Measurements from ENCODE around the gene LRRC74A. TPM values are rescaled to one million over a fixed set of nuclear protein-coding genes. Genes with fewer than 3 reads are reported as not detected.
A peak's percentile ranks its signal among the peaks of the same experiment; 100 is the strongest.

Gene LRRC74A
- total RNA-seq, 2 donors from 2014 or later: not detected

GRCh38 chr14:76782115-76782884 is 43.9 kb upstream of the LRRC74A start:
- Histone ChIP-seq H3K4me1 (ENCODE audit: control insufficient read depth in 1 of 2, low read depth in 2 of 2) (peaks cover 8 to 54% of the 10 kb centered on the region in 2 donors), H3K4me3 (no peak overlapping the region), H3K36me3 (peaks cover 25% of the 10 kb centered on the region), H3K27ac (peak overlapping the region; percentile 60 to 62), H3K9me3 (no peaks in the 10 kb centered on the region), H3K27me3 (replicated peaks; ENCODE audit: insufficient read depth) (no peaks in the 10 kb centered on the region)
- no peak for TF ChIP-seq CTCF (IDR thresholded peaks at IDR 0.05)
- ATAC-seq (ENCODE audit: insufficient number of reproducible peaks, low FRiP score, low read depth): no peak
- no peak for DNase-seq (ENCODE audit: low spot score)

GRCh38 chr14:76782885-76783566 is 43.2 kb upstream of the LRRC74A start:
- no peak for DNase-seq (ENCODE audit: low spot score)
- peaks cover 8 to 54% of the 10 kb centered on the region in 2 donors for H3K4me1 ChIP-seq (ENCODE audit: control insufficient read depth in 1 of 2, low read depth in 2 of 2)
- H3K36me3 ChIP-seq: peaks cover 19% of the 10 kb centered on the region
- H3K9me3 ChIP-seq: no peaks in the 10 kb centered on the region
- no peak overlapping the region for H3K4me3 ChIP-seq
- H3K27ac ChIP-seq: peak overlapping the region; percentile 60 to 62
- H3K27me3 ChIP-seq (replicated peaks; ENCODE audit: insufficient read depth): no peaks in the 10 kb centered on the region
- no peak for ATAC-seq (ENCODE audit: insufficient number of reproducible peaks, low FRiP score, low read depth)
- no peak for TF ChIP-seq CTCF (IDR thresholded peaks at IDR 0.05)

- ATAC-seq (ENCODE audit: insufficient number of reproducible peaks, low FRiP score, low read depth) (no peak), DNase-seq (ENCODE audit: low spot score) (no peak)
- Histone ChIP-seq H3K36me3 (peaks cover 17% of the 10 kb centered on the region), H3K4me1 (ENCODE audit: control insufficient read depth in 1 of 2, low read depth in 2 of 2) (peaks cover 8 to 54% of the 10 kb centered on the region in 2 donors), H3K27ac (peak overlapping the region in 1 of 2 donors; percentile 60), H3K4me3 (no peak overlapping the region), H3K9me3 (no peaks in the 10 kb centered on the region), H3K27me3 (replicated peaks; ENCODE audit: insufficient read depth) (no peaks in the 10 kb centered on the region)
- TF ChIP-seq CTCF (IDR thresholded peaks at IDR 0.05): no peak
These were observed 41.8 kb upstream of the LRRC74A start for GRCh38 chr14:76784266-76784874.

GRCh38 chr14:76784881-76785280 is 41.3 kb upstream of the LRRC74A start:
- Histone ChIP-seq H3K27ac (peak overlapping the region in 1 of 2 donors; percentile 32), H3K36me3 (peaks cover 14% of the 10 kb centered on the region), H3K27me3 (replicated peaks; ENCODE audit: insufficient read depth) (no peaks in the 10 kb centered on the region), H3K4me1 (ENCODE audit: control insufficient read depth in 1 of 2, low read depth in 2 of 2) (peaks cover 8 to 54% of the 10 kb centered on the region in 2 donors), H3K4me3 (no peak overlapping the region), H3K9me3 (no peaks in the 10 kb centered on the region)
- DNase-seq (ENCODE audit: low spot score): peak; percentile 44
- peak; percentile 86 for TF ChIP-seq CTCF (IDR thresholded peaks at IDR 0.05)
- no peak for ATAC-seq (ENCODE audit: insufficient number of reproducible peaks, low FRiP score, low read depth)

GRCh38 chr14:76786601-76787000 is 39.6 kb upstream of the LRRC74A start:
- H3K36me3 ChIP-seq: peaks cover 24% of the 10 kb centered on the region
- no peak overlapping the region for H3K4me3 ChIP-seq
- no peak for DNase-seq (ENCODE audit: low spot score)
- ATAC-seq (ENCODE audit: insufficient number of reproducible peaks, low FRiP score, low read depth): no peak
- TF ChIP-seq CTCF (IDR thresholded peaks at IDR 0.05): no peak
- H3K27me3 ChIP-seq (replicated peaks; ENCODE audit: insufficient read depth): no peaks in the 10 kb centered on the region
- no peak overlapping the region for H3K27ac ChIP-seq
- peaks cover 8 to 40% of the 10 kb centered on the region in 2 donors for H3K4me1 ChIP-seq (ENCODE audit: control insufficient read depth in 1 of 2, low read depth in 2 of 2)
- H3K9me3 ChIP-seq: no peaks in the 10 kb centered on the region

All from thoracic aorta (tissue), 2 donors.